IPS-20b (cell line): ENCODE results near the gene LSMEM2.
"Not testable (repeated sequence)": the region's sequence is repeated elsewhere in the genome, so short reads cannot be mapped to it uniquely, and the experiment has no call there.

Source experiments
- H3K27ac ChIP-seq: one replicate; pipeline ENCODE4 v1.5.1; 2013; ENCODE audit warnings: low read length
- H3K27me3 ChIP-seq: 2 replicates; pipeline ENCODE4 v1.6.1; 2013; ENCODE audit warnings: mild to moderate bottlenecking, low read length, inconsistent platforms; ENCODE audit not compliant: insufficient read depth
- H3K36me3 ChIP-seq: 2 replicates; pipeline ENCODE4 v1.6.1; 2013; ENCODE audit warnings: low read depth, mild to moderate bottlenecking, inconsistent platforms, low read length, moderate library complexity; ENCODE audit not compliant: insufficient read depth
- H3K4me1 ChIP-seq: 2 replicates; pipeline ENCODE4 v1.6.1; 2013; ENCODE audit warnings: mild to moderate bottlenecking, control low read depth, inconsistent platforms, low read length, moderate library complexity; ENCODE audit not compliant: insufficient read depth
- H3K4me3 ChIP-seq: 2 replicates; pipeline ENCODE4 v1.5.1; 2013; ENCODE audit warnings: mild to moderate bottlenecking, low read length, inconsistent platforms
- H3K9ac ChIP-seq: 2 replicates; pipeline ENCODE4 v1.6.1; 2013; ENCODE audit warnings: low read depth, mild to moderate bottlenecking, inconsistent platforms, low read length, moderate library complexity
- H3K9me3 ChIP-seq: 2 replicates; pipeline ENCODE4 v1.6.1; 2013; ENCODE audit warnings: mild to moderate bottlenecking, low read depth, low read length, inconsistent platforms; ENCODE audit not compliant: insufficient read depth

LSMEM2 gene

DNA sequence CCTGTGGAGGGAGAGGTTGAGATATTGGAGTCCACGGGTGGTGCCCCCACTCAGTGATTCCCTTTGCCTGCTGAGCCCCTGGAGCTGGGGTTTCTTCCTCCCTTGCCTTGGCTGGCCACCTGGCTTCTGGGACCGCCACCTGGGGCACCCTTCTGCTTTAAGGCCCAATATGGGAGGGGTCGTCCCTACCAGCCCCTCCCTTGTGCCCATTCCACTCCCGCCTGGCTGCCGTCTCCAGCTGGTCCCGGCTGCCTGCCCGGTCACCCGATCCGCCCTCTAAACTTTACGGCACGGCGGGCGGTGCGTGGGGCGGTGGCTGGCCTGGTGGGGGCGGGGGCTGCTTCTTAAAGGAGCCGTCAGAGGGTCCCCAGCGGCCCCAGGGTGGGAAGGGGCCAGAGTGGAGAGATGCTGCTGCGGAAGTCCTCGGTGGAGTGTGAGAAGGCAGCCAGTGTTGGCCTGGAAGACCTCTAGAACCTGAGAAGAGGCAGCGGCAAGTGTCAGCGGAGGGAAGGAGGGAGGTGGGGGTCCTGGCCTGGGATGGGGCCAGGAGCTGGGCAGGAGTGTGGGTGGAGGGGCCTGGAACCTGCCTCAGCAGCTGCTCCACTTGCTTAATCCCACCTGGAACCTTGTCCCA lies 11.5 kb upstream of the LSMEM2 start:
- no peak overlapping the region for H3K4me3 ChIP-seq
- no peaks in the 10 kb centered on the region for H3K36me3 ChIP-seq
- no peaks in the 10 kb centered on the region for H3K9me3 ChIP-seq
- peaks cover 32% of the 10 kb centered on the region; the same call in 1 of the 2 replicates for H3K4me1 ChIP-seq
- no peak overlapping the region for H3K27ac ChIP-seq
- no peak overlapping the region for H3K9ac ChIP-seq
- H3K27me3 ChIP-seq = no peaks in the 10 kb centered on the region

DNA sequence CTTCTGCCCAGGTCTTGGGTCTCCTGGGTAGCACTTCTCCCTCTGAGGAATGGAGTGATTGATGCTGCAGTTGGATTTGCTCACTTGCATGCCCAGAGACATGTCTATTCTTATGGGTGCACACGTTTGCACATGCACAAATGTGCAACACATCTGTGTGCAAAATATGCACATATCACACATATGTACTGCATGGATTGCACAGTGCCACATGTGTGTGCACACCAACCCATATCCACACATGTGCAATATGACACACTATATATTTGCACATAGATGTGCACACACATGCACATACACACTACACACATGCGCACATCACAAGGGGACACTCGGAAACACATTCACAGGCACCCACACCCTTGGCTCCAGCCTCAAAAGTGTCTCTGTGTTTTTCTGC lies 10.6 kb upstream of the LSMEM2 start:
- Histone ChIP-seq H3K27ac (no peak overlapping the region), H3K9ac (no peak overlapping the region), H3K4me3 (no peak overlapping the region), H3K36me3 (no peaks in the 10 kb centered on the region), H3K27me3 (peaks cover 4% of the 10 kb centered on the region), H3K9me3 (no peaks in the 10 kb centered on the region), H3K4me1 (peaks cover 32% of the 10 kb centered on the region; the same call in 1 of the 2 replicates)

- Histone ChIP-seq H3K27ac (no peak within 1 kb of the TSS), H3K4me3 (no peak within 1 kb of the TSS), H3K27me3 (peaks cover 10% of the 10 kb centered on the region), H3K9ac (0 out of 2 replicates have a peak within 1 kb of the TSS, but pooled peaks have one; percentile 2), H3K9me3 (no peaks in the 10 kb centered on the region), H3K36me3 (no peaks in the 10 kb centered on the region), H3K4me1 (peaks cover 32% of the 10 kb centered on the region; the same call in 1 of the 2 replicates)
These were observed 10.0 kb upstream of the LSMEM2 start, which contains the start of gene SEMA3B for GRCh38 chr3:50268703-50269451. TSS of gene SEMA3B (plus strand) at chr3:50269147. CDS start at chr3:50269241, 94 bp downstream.

- H3K4me3 ChIP-seq = no peak overlapping the region
- H3K4me1 ChIP-seq = peaks cover 27% of the 10 kb centered on the region; the same call in 1 of the 2 replicates
- no peaks in the 10 kb centered on the region for H3K9me3 ChIP-seq
- H3K27me3 ChIP-seq = peaks cover 16% of the 10 kb centered on the region
- 0 out of 2 replicates have a peak overlapping the region, but pooled peaks have one; percentile 2 for H3K9ac ChIP-seq
- H3K27ac ChIP-seq = no peak overlapping the region
- no peaks in the 10 kb centered on the region for H3K36me3 ChIP-seq
These were observed 9.4 kb upstream of the LSMEM2 start for GRCh38 chr3:50269460-50269859.

- Histone ChIP-seq H3K4me3 (no peak overlapping the region), H3K27ac (no peak overlapping the region), H3K4me1 (peaks cover 26% of the 10 kb centered on the region; the same call in 1 of the 2 replicates), H3K9me3 (no peaks in the 10 kb centered on the region), H3K36me3 (no peaks in the 10 kb centered on the region), H3K27me3 (peaks cover 22% of the 10 kb centered on the region), H3K9ac (no peak overlapping the region)
These were observed 8.9 kb upstream of the LSMEM2 start for GRCh38 chr3:50269977-50270413.

DNA sequence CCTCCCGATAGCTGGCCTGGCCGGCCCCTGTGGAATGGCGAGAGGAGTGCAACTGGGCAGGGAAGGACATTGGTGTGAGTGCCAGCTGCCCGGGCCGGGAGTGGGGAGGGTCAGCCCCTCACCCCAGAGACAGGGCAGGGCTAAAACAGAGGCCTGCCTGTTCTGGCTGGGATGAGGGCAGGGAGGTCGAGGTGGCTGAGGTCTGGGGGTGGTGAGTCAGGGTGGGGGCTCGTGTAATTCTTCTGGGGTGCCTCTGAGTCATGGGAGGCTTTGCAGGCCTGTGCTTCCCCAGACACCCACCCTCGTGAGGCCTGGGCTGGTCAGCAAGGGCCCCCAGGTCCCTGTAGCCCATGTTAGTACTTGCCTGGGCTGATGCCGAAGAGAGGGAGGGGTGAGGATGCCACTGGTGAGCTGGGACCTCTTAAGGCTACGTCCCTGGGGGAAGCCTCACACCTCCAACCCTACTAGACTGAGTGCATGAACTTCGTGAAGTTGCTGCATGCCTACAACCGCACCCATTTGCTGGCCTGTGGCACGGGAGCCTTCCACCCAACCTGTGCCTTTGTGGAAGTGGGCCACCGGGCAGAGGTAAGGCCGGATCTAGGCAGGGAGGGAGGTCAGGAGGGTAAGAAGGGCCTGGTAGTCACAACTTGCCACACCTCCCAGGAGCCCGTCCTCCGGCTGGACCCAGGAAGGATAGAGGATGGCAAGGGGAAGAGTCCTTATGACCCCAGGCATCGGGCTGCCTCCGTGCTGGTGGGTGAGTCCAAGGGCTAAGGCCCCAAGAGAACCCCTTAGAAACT lies 8.3 kb upstream of the LSMEM2 start:
- Histone ChIP-seq H3K9me3 (no peaks in the 10 kb centered on the region), H3K27me3 (peaks cover 28% of the 10 kb centered on the region), H3K9ac (no peak overlapping the region), H3K4me1 (peaks cover 20% of the 10 kb centered on the region; the same call in 1 of the 2 replicates), H3K4me3 (no peak overlapping the region), H3K27ac (no peak overlapping the region), H3K36me3 (no peaks in the 10 kb centered on the region)

GRCh38 chr3:50271314-50271936 lies 7.5 kb upstream of the LSMEM2 start:
- Histone ChIP-seq H3K4me3 (no peak overlapping the region), H3K9me3 (no peaks in the 10 kb centered on the region), H3K4me1 (peaks cover 20% of the 10 kb centered on the region; the same call in 1 of the 2 replicates), H3K36me3 (no peaks in the 10 kb centered on the region), H3K27ac (no peak overlapping the region), H3K27me3 (peaks cover 36% of the 10 kb centered on the region), H3K9ac (no peak overlapping the region)

GRCh38 chr3:50272538-50272910 lies 6.4 kb upstream of the LSMEM2 start:
- not testable (repeated sequence) for H3K9ac ChIP-seq, H3K9me3 ChIP-seq, H3K36me3 ChIP-seq, H3K27ac ChIP-seq, H3K4me3 ChIP-seq
- Histone ChIP-seq H3K27me3 (peaks cover 44% of the 10 kb centered on the region), H3K4me1 (peaks cover 16% of the 10 kb centered on the region; the same call in 1 of the 2 replicates)

DNA sequence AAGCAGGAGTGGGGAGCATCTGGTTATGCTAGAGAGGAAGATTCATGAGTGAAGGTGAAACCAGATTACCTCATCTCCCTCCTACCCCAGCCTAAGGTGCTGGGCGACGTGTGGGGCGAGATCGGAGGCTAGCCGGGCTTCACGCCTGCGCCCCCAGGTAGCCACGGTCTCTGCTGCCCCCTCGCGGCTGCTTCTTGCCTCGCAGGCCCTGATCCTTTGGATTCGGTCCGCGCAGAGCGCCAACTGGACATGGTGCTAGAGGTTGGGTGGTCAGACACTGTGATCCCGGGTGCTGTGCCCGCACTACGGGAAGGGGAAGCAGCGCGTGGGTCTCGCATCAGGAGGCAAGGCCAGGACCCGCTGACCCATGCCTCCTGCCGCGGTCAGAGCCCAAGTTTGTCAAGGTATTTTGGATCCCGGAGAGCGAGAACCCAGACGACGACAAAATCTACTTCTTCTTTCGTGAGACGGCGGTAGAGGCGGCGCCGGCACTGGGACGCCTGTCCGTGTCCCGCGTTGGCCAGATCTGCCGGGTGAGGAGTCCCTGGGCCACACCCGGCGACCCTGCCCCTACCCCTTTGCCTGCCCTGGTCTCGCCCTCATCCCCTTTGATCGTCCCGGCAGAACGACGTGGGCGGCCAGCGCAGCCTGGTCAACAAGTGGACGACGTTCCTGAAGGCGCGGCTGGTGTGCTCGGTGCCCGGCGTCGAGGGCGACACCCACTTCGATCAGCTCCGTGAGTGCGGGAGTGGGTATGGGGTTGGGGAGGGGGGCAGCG lies 5.8 kb upstream of the LSMEM2 start:
- H3K9ac ChIP-seq = no peak overlapping the region
- no peaks in the 10 kb centered on the region for H3K9me3 ChIP-seq
- peaks cover 48% of the 10 kb centered on the region for H3K27me3 ChIP-seq
- H3K27ac ChIP-seq = no peak overlapping the region
- H3K4me3 ChIP-seq = peak overlapping the region; percentile 36; the same call in 1 of the 2 replicates
- H3K4me1 ChIP-seq = 0 out of 2 replicates have a peak, but pooled peaks cover 10% of the 10 kb centered on the region
- no peaks in the 10 kb centered on the region for H3K36me3 ChIP-seq

GRCh38 chr3:50273689-50274065 lies 5.2 kb upstream of the LSMEM2 start:
- Histone ChIP-seq H3K27ac (no peak overlapping the region), H3K4me3 (no peak overlapping the region), H3K9me3 (no peaks in the 10 kb centered on the region), H3K36me3 (no peaks in the 10 kb centered on the region), H3K4me1 (0 out of 2 replicates have a peak, but pooled peaks cover 7% of the 10 kb centered on the region), H3K9ac (no peak overlapping the region), H3K27me3 (peaks cover 52% of the 10 kb centered on the region)
